ENCODE data around the gene E2F4. TPM values are rescaled to one million over a fixed set of nuclear protein-coding genes. Genes with fewer than 3 reads are reported as not detected.

E2F4 gene
- polyA plus RNA-seq, 2 of the 4 experiments (the other 2 are of a cell fraction) = 65.1 to 66.6 TPM

DNA sequence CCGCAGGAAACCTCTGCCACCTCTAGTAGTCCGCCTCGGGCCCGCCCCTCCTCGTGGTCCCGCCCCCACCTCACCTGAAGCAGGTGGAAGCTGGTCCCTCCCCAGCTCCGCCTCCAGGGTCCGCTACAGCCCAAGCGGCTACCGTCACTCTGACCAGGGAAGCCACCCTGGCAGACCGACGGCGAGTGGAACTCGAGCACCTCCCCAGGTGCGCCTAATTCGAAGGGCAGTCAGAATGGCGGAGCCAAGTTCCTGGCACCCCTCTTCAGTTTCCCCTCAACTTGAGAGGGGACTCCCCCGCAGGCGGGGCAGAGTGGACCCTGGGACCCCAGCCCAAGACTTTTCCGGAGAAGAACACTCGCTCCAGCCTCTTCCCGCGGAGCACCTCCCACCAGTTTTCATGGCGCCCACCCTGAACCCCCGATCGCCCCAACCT is 54.8 kb downstream of the E2F4 start:
- Histone ChIP-seq H3K4me2 (peak overlapping the region; percentile 97), H3K4me1 (peaks cover 56% of the 10 kb centered on the region), H3K4me3 (peak overlapping the region; percentile 74), H3K27ac (peak overlapping the region; percentile 91 to 98), H3K9me3 (no peaks in the 10 kb centered on the region)
- TF ChIP-seq ELK1 (IDR thresholded peaks at IDR 0.05; ENCODE audit: low read depth, low read length) (no peak), ESRRA (IDR thresholded peaks at IDR 0.05; ENCODE audit: borderline replicate concordance, low read length) (no peak), RARB (CRISPR knock-in tag; IDR thresholded peaks at IDR 0.05) (no peak), CHD2 (IDR thresholded peaks at IDR 0.05; ENCODE audit: low read length, partially characterized antibody) (no peak)
- POLR2A ChIA-PET = interaction anchor here (0.7 to 3.3 kb wide), 9 partner anchors 10 to 76 kb away, joined by 3 to 30 read pairs (median 3); partner anchors contain the start of genes NOL3 and TMEM208
- FAIRE-seq = no peak
- WGBS (ENCODE audit: missing lambda C conversion rate) = 0% methylated on average over 9 of the region's 26 CpGs
- CTCF ChIA-PET = interaction anchor here (0.9 to 9.7 kb wide), 17 partner anchors 13 to 570 kb away, joined by 3 to 138 read pairs (median 4); partner anchors contain the start of genes KCTD19, LRRC36, TMEM208 and TPPP3
- ATAC-seq = peak in 1 of 2 experiments; percentile 15; a peak in 5 of 6 replicates
- DNase-seq (ENCODE audit: low read depth in 1 of 2, low spot score in 1 of 2) = no peak

DNA sequence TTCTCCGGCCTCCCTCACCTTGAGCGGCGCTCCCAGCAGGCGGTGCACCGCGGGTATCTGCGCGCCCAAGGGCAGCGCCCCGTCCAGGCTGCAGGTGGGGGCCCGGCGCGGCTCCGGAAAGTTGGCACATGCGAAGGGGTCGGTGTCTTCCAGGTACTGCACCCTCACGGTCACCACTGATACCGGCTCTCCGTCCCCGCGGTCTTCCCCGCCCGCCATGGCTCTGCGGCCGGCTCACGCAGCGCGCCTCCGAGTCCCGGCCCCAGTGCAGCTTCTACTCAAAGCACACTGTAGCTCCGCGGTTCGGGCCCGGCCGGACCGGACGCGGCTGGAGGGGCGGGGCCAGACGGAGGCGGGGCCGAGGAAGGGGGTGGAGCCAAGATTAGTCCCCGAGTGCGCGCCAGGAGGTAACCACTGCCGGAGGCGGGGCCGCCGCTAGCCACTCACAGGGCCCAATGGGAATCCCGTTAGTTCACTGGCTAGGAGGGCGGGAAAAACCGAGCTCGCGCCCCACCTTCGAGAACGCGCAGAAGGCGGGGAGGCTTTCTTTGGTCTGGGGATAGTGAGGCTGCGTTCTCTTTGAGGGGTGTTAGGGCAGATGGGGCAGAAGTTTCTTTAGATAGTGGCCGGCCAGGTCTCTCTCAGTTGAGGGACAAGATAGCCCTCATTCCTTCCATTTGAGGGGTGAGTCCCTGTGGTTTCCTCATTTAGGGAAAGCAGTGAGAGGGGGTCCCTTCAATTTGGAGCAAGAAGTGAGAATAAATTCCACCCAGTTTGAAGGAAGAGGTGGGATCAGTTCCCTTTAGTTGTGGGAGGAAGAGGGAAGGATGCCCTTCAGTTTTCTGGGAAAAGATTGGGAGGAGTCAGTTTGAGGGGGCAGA is 55.5 kb downstream of the E2F4 start, which contains the start of gene FHOD1:
Gene FHOD1 (minus strand): TSS at position 290 of the 881 bp plus-strand sequence. CDS start 71 bp downstream, at position 219.
- peak; percentile 38 to 79 for ATAC-seq
- DNase-seq (ENCODE audit: low read depth in 1 of 2, low spot score in 1 of 2) = peak; percentile 82 to 95
- Histone ChIP-seq H3K4me3 (peak within 1 kb of the TSS; percentile 74), H3K9me3 (no peaks in the 10 kb centered on the region), H3K4me1 (peaks cover 49% of the 10 kb centered on the region), H3K27ac (peak within 1 kb of the TSS; percentile 91 to 98), H3K4me2 (peak within 1 kb of the TSS; percentile 97)
- FAIRE-seq = no peak
- TF ChIP-seq HOXB13 (CRISPR knock-in tag; IDR thresholded peaks at IDR 0.05; ENCODE audit: low read depth) (0 out of 2 replicates have a peak, but pooled peaks have one; percentile 39), JUN (IDR thresholded peaks at IDR 0.05) (peak; percentile 10 to 74; a peak in 2 of 5 replicates), PHF8 (IDR thresholded peaks at IDR 0.05; ENCODE audit: borderline replicate concordance, low read depth) (peak; percentile 51; the same call in 1 of the 2 replicates), EP300 (IDR thresholded peaks at IDR 0.05) (no peak), NR3C1 (IDR thresholded peaks at IDR 0.05) (no peak), RCOR1 (IDR thresholded peaks at IDR 0.05; ENCODE audit: low read depth, low read length) (no peak), HEYL (CRISPR knock-in tag; IDR thresholded peaks at IDR 0.05) (no peak), ESRRA (IDR thresholded peaks at IDR 0.05; ENCODE audit: borderline replicate concordance, low read length) (no peak), SMC3 (IDR thresholded peaks at IDR 0.05) (0 out of 3 replicates have a peak, but pooled peaks have one; percentile 14), E2F6 (IDR thresholded peaks at IDR 0.05; ENCODE audit: borderline replicate concordance, low read depth) (peak; percentile 96), ELK1 (IDR thresholded peaks at IDR 0.05; ENCODE audit: low read depth, low read length) (no peak), CEBPB (IDR thresholded peaks at IDR 0.05) (no peak), GATA3 (IDR thresholded peaks at IDR 0.05; ENCODE audit: borderline replicate concordance) (no peak), BCL3 (IDR thresholded peaks at IDR 0.05) (0 out of 3 replicates have a peak, but pooled peaks have one; percentile 26), POLR2A (IDR thresholded peaks at IDR 0.05; ENCODE audit: low read length) (peak; percentile 59)
- TF ChIP-seq, protein P1, sequence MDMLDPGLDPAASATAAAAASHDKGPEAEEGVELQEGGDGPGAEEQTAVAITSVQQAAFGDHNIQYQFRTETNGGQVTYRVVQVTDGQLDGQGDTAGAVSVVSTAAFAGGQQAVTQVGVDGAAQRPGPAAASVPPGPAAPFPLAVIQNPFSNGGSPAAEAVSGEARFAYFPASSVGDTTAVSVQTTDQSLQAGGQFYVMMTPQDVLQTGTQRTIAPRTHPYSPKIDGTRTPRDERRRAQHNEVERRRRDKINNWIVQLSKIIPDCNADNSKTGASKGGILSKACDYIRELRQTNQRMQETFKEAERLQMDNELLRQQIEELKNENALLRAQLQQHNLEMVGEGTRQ (IDR thresholded peaks at IDR 0.05) = no peak
- TF ChIP-seq, protein P2, sequence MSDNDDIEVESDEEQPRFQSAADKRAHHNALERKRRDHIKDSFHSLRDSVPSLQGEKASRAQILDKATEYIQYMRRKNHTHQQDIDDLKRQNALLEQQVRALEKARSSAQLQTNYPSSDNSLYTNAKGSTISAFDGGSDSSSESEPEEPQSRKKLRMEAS (IDR thresholded peaks at IDR 0.05) = peak; percentile 79
- ChIA-PET POLR2A (interaction anchor here (0.5 to 3.3 kb wide), 13 partner anchors 9 to 195 kb away, joined by 3 to 30 read pairs (median 3); partner anchors contain the start of genes NOL3 and TMEM208), CTCF (interaction anchor here (0.7 to 9.7 kb wide), 16 partner anchors 13 to 569 kb away, joined by 3 to 138 read pairs (median 6); partner anchors contain the start of genes KCTD19, LRRC36 and TMEM208)
- WGBS (ENCODE audit: missing lambda C conversion rate) = 2% methylated on average over 20 of the region's 60 CpGs
